A549 (cell line): Measurements from ENCODE around the gene PPP1R12C. TPM values are rescaled to one million over a fixed set of nuclear protein-coding genes. Genes with fewer than 3 reads are reported as not detected.

Experiments used
- ATAC-seq, 2 experiments: fragments of 200-7000 bp in 1 of 2; fragments of >200 bp in 1 of 2; cut with Nextera tagmentation in 1 of 2; cut with Tn5 transposase in 1 of 2; 3 replicates each; pipeline versions ENCODE4 v1.8.0 to v1.9.1; 2018 to 2020; ENCODE audit warnings: mild to moderate bottlenecking in 1 of 2, moderate library complexity in 1 of 2
- CTCF ChIA-PET: fragments of 300-600 bp; sonication (Branson Sonifier 250); formaldehyde crosslinking; extraction: SDS; loops from one replicate; lab custom pipeline; 2021; ENCODE audit warnings: antibody characterized with exemption, inconsistent platforms; lab: Yijun Ruan, JAX
- POLR2A ChIA-PET: fragments of 350-600 bp; formaldehyde crosslinking; extraction: SDS; loops from one replicate; lab custom pipeline; 2021; ENCODE audit warnings: antibody characterized with exemption, inconsistent platforms; lab: Yijun Ruan, JAX
- DNase-seq, 2 experiments: peaks; one replicate each; pipeline versions ENCODE4 v3.0.0 to v3.0.0-alpha.2; 2011 to 2016; ENCODE audit warnings: low read depth in 1 of 2, low spot score in 1 of 2
- FAIRE-seq: peaks from 2 replicates; lab custom pipeline; 2011; peaks lifted over from hg19 to GRCh38; lab: Jason Lieb, UNC
- H3K27ac ChIP-seq, 2 experiments: fragments of >200 bp; sonication (Bioruptor Twin); formaldehyde crosslinking; 3 replicates each; pipeline ENCODE4 v1.5.1; 2016 to 2017
- H3K4me1 ChIP-seq: fragments of >200 bp; sonication (Bioruptor Twin); formaldehyde crosslinking; 3 replicates; pipeline ENCODE4 v1.6.1; 2016
- H3K4me2 ChIP-seq: fragments of >200 bp; sonication (Bioruptor Twin); formaldehyde crosslinking; 3 replicates; pipeline ENCODE4 v1.6.1; 2016
- H3K4me3 ChIP-seq: fragments of >200 bp; sonication (Bioruptor Twin); formaldehyde crosslinking; 3 replicates; pipeline ENCODE4 v1.5.1; 2016
- H3K9me3 ChIP-seq: fragments of >200 bp; sonication (Bioruptor Twin); formaldehyde crosslinking; 3 replicates; pipeline ENCODE4 v1.6.1; 2016
- BHLHE40 ChIP-seq: IDR thresholded peaks from 2 replicates; pipeline ENCODE4 v1.6.1; 2012; ENCODE audit warnings: low read depth, low read length, inconsistent platforms
- CHD4 ChIP-seq: fragments of 200-600 bp; sonication (generic); IDR thresholded peaks from 2 replicates; pipeline ENCODE4 v1.6.1; 2016; ENCODE audit warnings: antibody characterized with exemption, mild to moderate bottlenecking, borderline replicate concordance
- EHF ChIP-seq: fragments of 250-450 bp; sonication (Bioruptor Pico); IDR thresholded peaks from 2 replicates; pipeline ENCODE4 v1.5.0; 2020; ENCODE audit warnings: mild to moderate bottlenecking
- EHMT2 ChIP-seq: fragments of 200-600 bp; sonication (generic); IDR thresholded peaks from 2 replicates; pipeline ENCODE4 v1.6.1; 2016; ENCODE audit warnings: antibody characterized with exemption, low read depth, mild to moderate bottlenecking, moderate library complexity
- EP300 ChIP-seq, 2 experiments: fragments of >200 bp; sonication (Bioruptor Twin); formaldehyde crosslinking; IDR thresholded peaks; 2 replicates in 1 of 2; 3 replicates in 1 of 2; pipeline ENCODE4 v1.6.1; 2016 to 2017
- FOSL2 ChIP-seq, 2 experiments: fragments of 450-650 bp in 1 of 2; fragments of >200 bp in 1 of 2; sonication (Bioruptor Twin) in 1 of 2; formaldehyde crosslinking; IDR thresholded peaks; 2 replicates each; pipeline versions ENCODE4 v1.5.0 to v1.6.1; 2016 to 2020; ENCODE audit warnings: mild to moderate bottlenecking in 1 of 2, moderate library complexity in 1 of 2
- FOXS1 ChIP-seq: fragments of 250-450 bp; sonication (Bioruptor Pico); IDR thresholded peaks from 2 replicates; pipeline ENCODE4 v1.5.0; 2020; ENCODE audit warnings: mild to moderate bottlenecking, moderate library complexity
- GATA3 ChIP-seq: IDR thresholded peaks from 2 replicates; pipeline ENCODE4 v1.6.1; 2012; ENCODE audit warnings: borderline replicate concordance
- HES2 ChIP-seq: fragments of >200 bp; sonication (Bioruptor Twin); formaldehyde crosslinking; IDR thresholded peaks from 2 replicates; pipeline ENCODE4 v1.6.1; 2016
- HEYL ChIP-seq: fragments of 250-450 bp; sonication (Bioruptor Pico); IDR thresholded peaks from 2 replicates; pipeline ENCODE4 v1.8.0; 2021; ENCODE audit warnings: mild to moderate bottlenecking, moderate library complexity
- HMGXB4 ChIP-seq: fragments of 250-450 bp; sonication (Bioruptor Pico); IDR thresholded peaks from 2 replicates; pipeline ENCODE4 v1.5.0; 2021; ENCODE audit warnings: mild to moderate bottlenecking, moderate library complexity, borderline replicate concordance
- HOXA7 ChIP-seq: fragments of 250-450 bp; sonication (Bioruptor Pico); IDR thresholded peaks from 2 replicates; pipeline ENCODE4 v1.5.0; 2020; ENCODE audit warnings: mild to moderate bottlenecking, moderate library complexity
- HOXB13 ChIP-seq: fragments of 250-450 bp; sonication (Bioruptor Pico); IDR thresholded peaks from 2 replicates; pipeline ENCODE4 v1.5.0; 2020; ENCODE audit warnings: low read depth, mild to moderate bottlenecking, moderate library complexity
- HOXB5 ChIP-seq: fragments of 250-450 bp; sonication (Bioruptor Pico); IDR thresholded peaks from 2 replicates; pipeline ENCODE4 v1.5.0; 2020; ENCODE audit warnings: mild to moderate bottlenecking, moderate library complexity
- JUNB ChIP-seq: fragments of >200 bp; sonication (Bioruptor Twin); formaldehyde crosslinking; IDR thresholded peaks from 2 replicates; pipeline ENCODE4 v1.6.1; 2016
- KDM5A ChIP-seq: fragments of 200-600 bp; sonication (generic); IDR thresholded peaks from 2 replicates; pipeline ENCODE4 v1.6.1; 2016; ENCODE audit warnings: antibody characterized with exemption, mild to moderate bottlenecking
- MAFK ChIP-seq: fragments of 450-650 bp; IDR thresholded peaks from 2 replicates; pipeline ENCODE4 v1.6.1; 2014; ENCODE audit not compliant: partially characterized antibody
- MYC ChIP-seq: IDR thresholded peaks from 2 replicates; pipeline ENCODE4 v1.6.1; 2012; ENCODE audit warnings: mild to moderate bottlenecking, inconsistent platforms, low read length, improper control_type of control experiment, borderline replicate concordance
- NFE2L2 ChIP-seq: fragments of 150-350 bp; conservative IDR thresholded peaks from 2 replicates; pipeline ENCODE4 v1.6.1; 2014; ENCODE audit warnings: low read length
- NR3C1 ChIP-seq: fragments of >200 bp; sonication (Bioruptor Twin); formaldehyde crosslinking; IDR thresholded peaks from 3 replicates; pipeline ENCODE4 v1.6.1; 2017
- PBX3 ChIP-seq: IDR thresholded peaks from 2 replicates; pipeline ENCODE4 v1.6.1; 2012
- RFX5 ChIP-seq: fragments of 450-650 bp; IDR thresholded peaks from 2 replicates; pipeline ENCODE4 v1.7.1; 2014; ENCODE audit warnings: antibody characterized with exemption, mild to moderate bottlenecking, moderate library complexity
- ZFP36 ChIP-seq: fragments of 450-650 bp; IDR thresholded peaks from 2 replicates; pipeline ENCODE4 v1.6.1; 2014; ENCODE audit warnings: borderline replicate concordance; ENCODE audit not compliant: partially characterized antibody
- WGBS: methylation state at CpG from one replicate; pipeline ENCODE4 v1.1.6; 2017; ENCODE audit errors: missing lambda C conversion rate; 5-methylcytosine and 5-hydroxymethylcytosine counted together
- polyA plus RNA-seq, 4 experiments: library from polyadenylated mRNA; depleted of rRNA in 3 of 4; stranded (reverse); fragments of >200 nt; fragmentation: RNase III in 1 of 4; extraction: RNeasy Plus Mini Kit Qiagen cat#74134 plus additional on column Dnase treatment in 1 of 4; gene quantifications; 2 replicates in 3 of 4; 3 replicates in 1 of 4; pipeline ENCODE4 v1.2.3, GENCODE V29; 2011 to 2017
- TF ChIP-seq, protein P1 (sequence below): IDR thresholded peaks from 2 replicates; pipeline ENCODE4 v1.6.1; 2012
- TF ChIP-seq, protein P2 (sequence below): IDR thresholded peaks from 2 replicates; pipeline ENCODE4 v1.6.1; 2012; ENCODE audit warnings: low read depth, borderline replicate concordance

The PPP1R12C gene
- polyA plus RNA-seq, 2 of the 4 experiments (the other 2 are of a cell fraction): 22.0 to 70.3 TPM

DNA sequence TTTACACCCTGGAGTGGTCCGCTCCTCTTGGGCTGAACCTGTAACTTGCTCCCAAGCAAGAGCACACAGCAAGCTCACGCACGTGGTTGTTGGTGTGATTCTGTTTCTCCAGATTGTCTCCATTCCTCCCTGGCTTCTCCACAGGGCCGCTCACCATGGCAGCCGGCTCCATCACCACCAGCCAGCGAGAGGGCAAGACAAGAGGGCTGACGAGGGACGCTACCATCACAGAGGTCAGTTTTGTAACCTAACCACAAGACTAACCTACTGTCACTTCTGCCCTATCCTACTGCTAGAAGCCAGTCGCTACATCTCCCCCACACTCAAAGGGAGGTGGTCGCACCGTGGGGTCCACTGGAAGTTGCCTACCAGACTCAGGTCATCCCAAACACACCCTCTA is 74.7 kb downstream of the PPP1R12C start (continued):
- TF ChIP-seq, protein P1, sequence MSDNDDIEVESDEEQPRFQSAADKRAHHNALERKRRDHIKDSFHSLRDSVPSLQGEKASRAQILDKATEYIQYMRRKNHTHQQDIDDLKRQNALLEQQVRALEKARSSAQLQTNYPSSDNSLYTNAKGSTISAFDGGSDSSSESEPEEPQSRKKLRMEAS: no peak
- no peak for TF ChIP-seq RFX5

GRCh38 chr19:55042344-55042678 is 75.1 kb downstream of the PPP1R12C start:
- Histone ChIP-seq H3K4me3 (no peak overlapping the region), H3K9me3 (no peaks in the 10 kb centered on the region), H3K27ac (no peak overlapping the region), H3K4me1 (no peaks in the 10 kb centered on the region), H3K4me2 (no peak overlapping the region)
- FAIRE-seq: no peak
- TF ChIP-seq HOXA7 (CRISPR knock-in tag): no peak
- TF ChIP-seq FOSL2 (IDR thresholded peaks at IDR 0.05): no peak
- TF ChIP-seq FOSL2 (CRISPR knock-in tag; IDR thresholded peaks at IDR 0.05): no peak
- TF ChIP-seq EHMT2: no peak
- TF ChIP-seq, protein P1: no peak
- TF ChIP-seq, protein P2, sequence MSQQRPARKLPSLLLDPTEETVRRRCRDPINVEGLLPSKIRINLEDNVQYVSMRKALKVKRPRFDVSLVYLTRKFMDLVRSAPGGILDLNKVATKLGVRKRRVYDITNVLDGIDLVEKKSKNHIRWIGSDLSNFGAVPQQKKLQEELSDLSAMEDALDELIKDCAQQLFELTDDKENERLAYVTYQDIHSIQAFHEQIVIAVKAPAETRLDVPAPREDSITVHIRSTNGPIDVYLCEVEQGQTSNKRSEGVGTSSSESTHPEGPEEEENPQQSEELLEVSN: no peak
- no peak for TF ChIP-seq NFE2L2
- no peak for TF ChIP-seq JUNB
- no peak for TF ChIP-seq MAFK
- TF ChIP-seq FOXS1 (CRISPR knock-in tag): no peak
- no peak for TF ChIP-seq HOXB13
- TF ChIP-seq MYC: no peak
- ATAC-seq: no peak
- ChIA-PET POLR2A (interaction anchor here (0.6 kb wide), 1 partner anchor 21 kb away, joined by 3 read pairs; no protein-coding TSS in a partner anchor), CTCF (no interaction called here)
- WGBS: 95% methylated on average over 9 of the region's 9 CpGs
- no peak for DNase-seq

DNA sequence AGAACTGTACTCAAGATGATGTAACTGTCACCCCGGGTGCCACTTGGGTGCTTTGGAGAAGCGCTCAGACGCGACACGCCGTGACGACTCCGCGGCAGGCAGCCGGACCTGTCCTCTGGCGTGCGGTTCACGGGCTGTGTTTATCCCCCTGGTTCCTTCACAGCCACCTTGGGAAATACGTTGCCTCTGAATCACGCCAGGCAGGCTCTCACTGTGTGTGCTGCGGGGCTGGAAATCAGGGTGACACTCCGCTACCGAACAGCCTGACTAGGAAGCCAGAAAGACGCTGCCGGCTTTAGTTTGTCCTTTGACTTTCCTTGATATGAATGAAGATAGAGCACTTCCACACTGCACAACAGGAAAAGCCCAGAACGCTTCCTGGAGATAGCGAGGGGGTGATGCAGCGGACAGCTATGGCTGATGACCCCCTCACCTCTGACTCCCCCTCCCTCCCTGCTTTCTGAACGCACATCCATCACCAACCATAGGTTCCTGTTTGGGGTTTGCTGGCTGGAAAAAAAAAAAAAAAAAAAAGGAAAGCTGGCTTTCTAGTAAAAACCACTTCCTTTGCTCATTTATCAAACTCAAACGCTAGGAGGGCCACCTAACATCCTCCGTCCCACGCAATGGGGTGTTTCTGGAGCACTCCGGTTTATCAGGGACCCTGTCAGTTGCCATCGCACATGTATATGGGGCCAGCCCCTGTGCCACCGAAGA is 75.7 kb downstream of the PPP1R12C start:
- H3K4me2 ChIP-seq: no peak overlapping the region
- 92% methylated on average over 30 of the region's 30 CpGs for WGBS
- ChIA-PET CTCF (no interaction called here), POLR2A (interaction anchor here (0.6 kb wide), 1 partner anchor 22 kb away, joined by 3 read pairs; no protein-coding TSS in a partner anchor)
- DNase-seq: no peak
- no peak overlapping the region for H3K27ac ChIP-seq
- ATAC-seq: no peak
- no peak for TF ChIP-seq HOXB5 (CRISPR knock-in tag)
- no peak for TF ChIP-seq HMGXB4 (CRISPR knock-in tag)
- no peak for TF ChIP-seq BHLHE40
- no peak for TF ChIP-seq HOXB13
- no peak for TF ChIP-seq PBX3
- no peak for TF ChIP-seq EHF (CRISPR knock-in tag)
- TF ChIP-seq KDM5A: no peak
- TF ChIP-seq NR3C1: no peak
- TF ChIP-seq GATA3: no peak
- no peak for TF ChIP-seq FOXS1 (CRISPR knock-in tag)
- TF ChIP-seq HES2: no peak
- TF ChIP-seq HEYL (CRISPR knock-in tag): no peak
- no peak for TF ChIP-seq ZFP36
- no peak for TF ChIP-seq EP300 (IDR thresholded peaks at IDR 0.05)
- no peak for TF ChIP-seq CHD4
- H3K9me3 ChIP-seq: no peaks in the 10 kb centered on the region
- no peak for FAIRE-seq
- H3K4me1 ChIP-seq: no peaks in the 10 kb centered on the region
- H3K4me3 ChIP-seq: no peak overlapping the region
